Measurements from ENCODE around the gene LHFPL2. TPM values are rescaled to one million over a fixed set of nuclear protein-coding genes. Genes with fewer than 3 reads are reported as not detected.

LHFPL2 gene
- total RNA-seq, 2 experiments from 2014 or later, result not detected

- Mint-ChIP-seq H3K9me3 (ENCODE audit: low read depth) (no peaks in the 10 kb centered on the region), H3K27me3 (peaks cover 63% of the 10 kb centered on the region), H3K27ac (no peak overlapping the region), H3K36me3 (no peaks in the 10 kb centered on the region), H3K4me3 (no peak overlapping the region), H3K4me1 (peaks cover 9% of the 10 kb centered on the region)
- CTCF ChIA-PET, result no interaction called here
- no peak for ATAC-seq
- no peak for DNase-seq
Observed at GRCh38 chr5:78644741-78645300, 3.8 kb downstream of the LHFPL2 start.

- Mint-ChIP-seq H3K27me3 (peaks cover 61% of the 10 kb centered on the region), H3K27ac (no peak overlapping the region), H3K4me3 (no peak overlapping the region), H3K4me1 (peaks cover 8% of the 10 kb centered on the region), H3K9me3 (ENCODE audit: low read depth) (no peaks in the 10 kb centered on the region), H3K36me3 (no peaks in the 10 kb centered on the region)
- CTCF ChIA-PET, result no interaction called here
- DNase-seq (no peak), ATAC-seq (no peak)
Observed at GRCh38 chr5:78644129-78644528, 4.4 kb downstream of the LHFPL2 start.

- Mint-ChIP-seq H3K9me3 (ENCODE audit: low read depth) (no peaks in the 10 kb centered on the region), H3K4me1 (peaks cover 7% of the 10 kb centered on the region), H3K36me3 (no peaks in the 10 kb centered on the region), H3K4me3 (no peak overlapping the region), H3K27me3 (peaks cover 61% of the 10 kb centered on the region), H3K27ac (no peak overlapping the region)
- CTCF ChIA-PET, result no interaction called here
- ATAC-seq (no peak), DNase-seq (no peak)
Observed at GRCh38 chr5:78642701-78643100, 5.9 kb downstream of the LHFPL2 start.

- H3K4me3 Mint-ChIP-seq, result no peak overlapping the region
- no peak for DNase-seq
- H3K27ac Mint-ChIP-seq, result no peak overlapping the region
- CTCF ChIA-PET, result no interaction called here
- no peaks in the 10 kb centered on the region for H3K36me3 Mint-ChIP-seq
- peaks cover 46% of the 10 kb centered on the region for H3K27me3 Mint-ChIP-seq
- H3K9me3 Mint-ChIP-seq (ENCODE audit: low read depth), result no peaks in the 10 kb centered on the region
- H3K4me1 Mint-ChIP-seq, result no peaks in the 10 kb centered on the region
- no peak for ATAC-seq
Observed at GRCh38 chr5:78640662-78641474, 7.7 kb downstream of the LHFPL2 start.

GRCh38 chr5:78639791-78640190 lies 8.8 kb downstream of the LHFPL2 start:
- peaks cover 40% of the 10 kb centered on the region for H3K27me3 Mint-ChIP-seq
- H3K36me3 Mint-ChIP-seq, result no peaks in the 10 kb centered on the region
- CTCF ChIA-PET, result no interaction called here
- H3K9me3 Mint-ChIP-seq (ENCODE audit: low read depth), result no peaks in the 10 kb centered on the region
- ATAC-seq (no peak), DNase-seq (no peak)
- no peaks in the 10 kb centered on the region for H3K4me1 Mint-ChIP-seq
- no peak overlapping the region for H3K27ac Mint-ChIP-seq
- H3K4me3 Mint-ChIP-seq, result no peak overlapping the region

GRCh38 chr5:78638973-78639669 lies 9.5 kb downstream of the LHFPL2 start:
- CTCF ChIA-PET, result no interaction called here
- Mint-ChIP-seq H3K4me1 (no peaks in the 10 kb centered on the region), H3K4me3 (no peak overlapping the region), H3K27me3 (peaks cover 34% of the 10 kb centered on the region), H3K9me3 (ENCODE audit: low read depth) (no peaks in the 10 kb centered on the region), H3K27ac (no peak overlapping the region), H3K36me3 (no peaks in the 10 kb centered on the region)
- DNase-seq (no peak), ATAC-seq (no peak)

GRCh38 chr5:78638423-78638822 lies 10.1 kb downstream of the LHFPL2 start:
- DNase-seq (no peak), ATAC-seq (no peak)
- peaks cover 31% of the 10 kb centered on the region for H3K27me3 Mint-ChIP-seq
- H3K9me3 Mint-ChIP-seq (ENCODE audit: low read depth), result no peaks in the 10 kb centered on the region
- H3K4me1 Mint-ChIP-seq, result no peaks in the 10 kb centered on the region
- no peaks in the 10 kb centered on the region for H3K36me3 Mint-ChIP-seq
- CTCF ChIA-PET, result no interaction called here
- H3K27ac Mint-ChIP-seq, result no peak overlapping the region
- H3K4me3 Mint-ChIP-seq, result no peak overlapping the region

- Mint-ChIP-seq H3K4me3 (no peak overlapping the region), H3K36me3 (no peaks in the 10 kb centered on the region), H3K27me3 (peaks cover 25% of the 10 kb centered on the region), H3K27ac (no peak overlapping the region), H3K4me1 (no peaks in the 10 kb centered on the region), H3K9me3 (ENCODE audit: low read depth) (no peaks in the 10 kb centered on the region)
- CTCF ChIA-PET, result no interaction called here
- ATAC-seq (no peak), DNase-seq (no peak)
Observed at GRCh38 chr5:78637468-78637867, 11.1 kb downstream of the LHFPL2 start.

- CTCF ChIA-PET, result no interaction called here
- H3K36me3 Mint-ChIP-seq, result no peaks in the 10 kb centered on the region
- H3K4me1 Mint-ChIP-seq, result no peaks in the 10 kb centered on the region
- DNase-seq (no peak), ATAC-seq (no peak)
- H3K4me3 Mint-ChIP-seq, result no peak overlapping the region
- peaks cover 22% of the 10 kb centered on the region for H3K27me3 Mint-ChIP-seq
- H3K27ac Mint-ChIP-seq, result no peak overlapping the region
- H3K9me3 Mint-ChIP-seq (ENCODE audit: low read depth), result no peaks in the 10 kb centered on the region
Observed at GRCh38 chr5:78636682-78637081, 11.9 kb downstream of the LHFPL2 start.

GRCh38 chr5:78634634-78635033 lies 13.9 kb downstream of the LHFPL2 start:
- Mint-ChIP-seq H3K9me3 (ENCODE audit: low read depth) (no peaks in the 10 kb centered on the region), H3K27ac (no peak overlapping the region), H3K4me1 (no peaks in the 10 kb centered on the region), H3K27me3 (peaks cover 20% of the 10 kb centered on the region), H3K4me3 (no peak overlapping the region), H3K36me3 (no peaks in the 10 kb centered on the region)
- DNase-seq (no peak), ATAC-seq (no peak)
- CTCF ChIA-PET, result no interaction called here

GRCh38 chr5:78634229-78634628 lies 14.3 kb downstream of the LHFPL2 start:
- H3K4me1 Mint-ChIP-seq, result no peaks in the 10 kb centered on the region
- CTCF ChIA-PET, result no interaction called here
- H3K36me3 Mint-ChIP-seq, result no peaks in the 10 kb centered on the region
- H3K27ac Mint-ChIP-seq, result no peak overlapping the region
- DNase-seq (no peak), ATAC-seq (no peak)
- H3K9me3 Mint-ChIP-seq (ENCODE audit: low read depth), result no peaks in the 10 kb centered on the region
- H3K27me3 Mint-ChIP-seq, result peaks cover 18% of the 10 kb centered on the region
- H3K4me3 Mint-ChIP-seq, result no peak overlapping the region

GRCh38 chr5:78633700-78634099 lies 14.9 kb downstream of the LHFPL2 start:
- Mint-ChIP-seq H3K9me3 (ENCODE audit: low read depth) (no peaks in the 10 kb centered on the region), H3K27ac (no peak overlapping the region), H3K4me3 (no peak overlapping the region), H3K4me1 (no peaks in the 10 kb centered on the region), H3K36me3 (no peaks in the 10 kb centered on the region), H3K27me3 (peaks cover 17% of the 10 kb centered on the region)
- ATAC-seq (no peak), DNase-seq (no peak)
- CTCF ChIA-PET, result no interaction called here

- Mint-ChIP-seq H3K4me1 (no peaks in the 10 kb centered on the region), H3K9me3 (ENCODE audit: low read depth) (no peaks in the 10 kb centered on the region), H3K4me3 (no peak overlapping the region), H3K36me3 (no peaks in the 10 kb centered on the region), H3K27ac (no peak overlapping the region), H3K27me3 (peaks cover 24% of the 10 kb centered on the region)
- CTCF ChIA-PET, result no interaction called here
- DNase-seq (no peak), ATAC-seq (no peak)
Observed at GRCh38 chr5:78632467-78632866, 16.1 kb downstream of the LHFPL2 start.

- no peaks in the 10 kb centered on the region for H3K9me3 Mint-ChIP-seq (ENCODE audit: low read depth)
- no peak overlapping the region for H3K27ac Mint-ChIP-seq
- peaks cover 25% of the 10 kb centered on the region for H3K27me3 Mint-ChIP-seq
- H3K36me3 Mint-ChIP-seq, result no peaks in the 10 kb centered on the region
- ATAC-seq, result no peak
- CTCF ChIA-PET, result no interaction called here
- H3K4me1 Mint-ChIP-seq, result no peaks in the 10 kb centered on the region
- H3K4me3 Mint-ChIP-seq, result no peak overlapping the region
- no peak for DNase-seq
Observed at GRCh38 chr5:78631931-78632330, 16.6 kb downstream of the LHFPL2 start.

Data from activated CD8-positive, alpha-beta memory T cell treated with anti-CD3 and anti-CD28 coated beads, Interleukin-2, amount 10 ng/mL, durations not matched to agents 7 days and 5 days (primary cell).